HEK293T (cell line): ENCODE data around the gene EIF5A.

Experiments used
- ARNT ChIP-seq: fragments of 450-650 bp; IDR thresholded peaks from 2 replicates; pipeline ENCODE4 v1.6.1; 2017; ENCODE audit warnings: mild to moderate bottlenecking
- BHLHE40 ChIP-seq: fragments of 450-650 bp; IDR thresholded peaks from 2 replicates; pipeline ENCODE4 v1.6.1; 2016; ENCODE audit warnings: mild to moderate bottlenecking, moderate library complexity, borderline replicate concordance
- CTBP1 ChIP-seq: fragments of 450-650 bp; IDR thresholded peaks from 2 replicates; pipeline ENCODE4 v1.6.1; 2016; ENCODE audit warnings: borderline replicate concordance
- ELF4 ChIP-seq: fragments of 450-650 bp; IDR thresholded peaks from 2 replicates; pipeline ENCODE4 v1.6.1; 2017; ENCODE audit warnings: antibody characterized with exemption
- FOXA1 ChIP-seq: fragments of 450-650 bp; IDR thresholded peaks from 2 replicates; pipeline ENCODE4 v1.6.1; 2016; ENCODE audit warnings: mild to moderate bottlenecking
- FOXM1 ChIP-seq: fragments of 450-650 bp; IDR thresholded peaks from 2 replicates; pipeline ENCODE4 v1.6.1; 2017; ENCODE audit warnings: mild to moderate bottlenecking, borderline replicate concordance
- HDGF ChIP-seq: fragments of 450-650 bp; IDR thresholded peaks from 2 replicates; pipeline ENCODE4 v1.6.1; 2017; ENCODE audit warnings: antibody characterized with exemption, borderline replicate concordance
- LEF1 ChIP-seq: fragments of 450-650 bp; IDR thresholded peaks from 2 replicates; pipeline ENCODE4 v1.6.1; 2017; ENCODE audit warnings: mild to moderate bottlenecking, borderline replicate concordance
- NFRKB ChIP-seq: fragments of 450-650 bp; IDR thresholded peaks from 2 replicates; pipeline ENCODE4 v1.6.1; 2016; ENCODE audit warnings: mild to moderate bottlenecking, moderate library complexity
- SP1 ChIP-seq: fragments of 450-650 bp; IDR thresholded peaks from 2 replicates; pipeline ENCODE4 v1.6.1; 2017
- SUZ12 ChIP-seq: fragments of 450-650 bp; IDR thresholded peaks from 2 replicates; pipeline ENCODE4 v1.6.1; 2016; ENCODE audit warnings: mild to moderate bottlenecking
- TARDBP ChIP-seq: fragments of 450-650 bp; IDR thresholded peaks from 2 replicates; pipeline ENCODE4 v1.6.1; 2016
- ZNF384 ChIP-seq: fragments of 450-650 bp; IDR thresholded peaks from 2 replicates; pipeline ENCODE4 v1.6.1; 2016
- TF ChIP-seq, protein P1 (sequence below): fragments of 450-650 bp; IDR thresholded peaks from 2 replicates; pipeline ENCODE4 v1.6.1; 2016

DNA sequence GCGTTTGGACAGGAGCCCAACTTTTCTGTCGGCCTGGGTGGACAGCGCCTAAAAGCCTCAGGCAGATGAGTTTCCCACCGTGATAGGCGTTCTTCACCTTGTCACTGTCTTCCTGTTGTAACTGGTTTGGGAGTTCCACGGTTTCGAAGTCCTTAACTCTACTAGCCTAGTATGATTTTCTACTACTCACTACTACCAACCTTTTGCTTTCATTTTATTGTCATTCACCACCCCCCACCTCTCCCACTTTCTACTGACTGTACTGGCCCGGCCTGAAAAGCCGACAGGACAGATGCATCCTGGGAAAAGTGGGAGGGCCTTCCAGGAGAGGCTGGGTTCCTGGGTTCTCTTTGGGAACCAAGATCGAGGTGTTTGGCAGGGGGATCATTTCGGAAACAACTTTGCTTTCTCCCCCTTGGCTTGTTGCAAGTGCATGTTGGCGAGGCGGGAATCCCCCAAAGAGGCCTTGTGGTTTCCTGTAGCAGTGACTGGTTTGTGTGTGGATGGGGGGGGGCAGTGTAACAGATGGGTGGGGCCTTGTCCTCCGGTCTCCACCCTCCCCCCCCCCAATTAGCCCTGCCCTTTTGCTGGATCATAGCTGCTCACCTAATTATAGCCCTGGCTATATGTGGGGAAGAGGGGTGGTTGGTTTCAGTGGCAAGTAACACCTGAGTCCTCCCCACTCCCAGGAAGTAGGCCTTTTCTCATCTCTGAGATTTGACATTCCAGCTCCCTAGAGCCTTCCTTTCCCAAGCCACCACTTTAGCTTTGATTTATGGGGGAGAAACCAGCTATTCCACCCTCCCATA lies 1.4 kb downstream of the EIF5A start:
- TF ChIP-seq FOXM1 (no peak), BHLHE40 (no peak), ELF4 (no peak), LEF1 (no peak), TARDBP (no peak), ZNF384 (no peak), SUZ12 (no peak), CTBP1 (no peak), FOXA1 (no peak), ARNT (no peak), HDGF (no peak), SP1 (no peak), NFRKB (no peak)
- TF ChIP-seq, protein P1, sequence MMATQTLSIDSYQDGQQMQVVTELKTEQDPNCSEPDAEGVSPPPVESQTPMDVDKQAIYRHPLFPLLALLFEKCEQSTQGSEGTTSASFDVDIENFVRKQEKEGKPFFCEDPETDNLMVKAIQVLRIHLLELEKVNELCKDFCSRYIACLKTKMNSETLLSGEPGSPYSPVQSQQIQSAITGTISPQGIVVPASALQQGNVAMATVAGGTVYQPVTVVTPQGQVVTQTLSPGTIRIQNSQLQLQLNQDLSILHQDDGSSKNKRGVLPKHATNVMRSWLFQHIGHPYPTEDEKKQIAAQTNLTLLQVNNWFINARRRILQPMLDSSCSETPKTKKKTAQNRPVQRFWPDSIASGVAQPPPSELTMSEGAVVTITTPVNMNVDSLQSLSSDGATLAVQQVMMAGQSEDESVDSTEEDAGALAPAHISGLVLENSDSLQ, result no peak
